CD4-positive, alpha-beta T cell (primary cell): ENCODE measurements around the gene DAAM1. TPM values are rescaled to one million over a fixed set of nuclear protein-coding genes. Genes with fewer than 3 reads are reported as not detected.

ENCODE experiments used
- ATAC-seq: fragments of 200-7000 bp; cut with Tn5 transposase; one replicate; pipeline ENCODE4 v1.10.0; 2022; ENCODE audit warnings: mild to moderate bottlenecking; ENCODE audit not compliant: poor library complexity
- CTCF ChIA-PET: fragments of 350-600 bp; sonication (Branson Sonifier 250); formaldehyde crosslinking; loops from one replicate; lab custom pipeline; 2021; ENCODE audit warnings: antibody characterized with exemption, inconsistent platforms; lab: Charles Lee
- POLR2A ChIA-PET: fragments of 350-600 bp; sonication (Branson Sonifier 250); formaldehyde crosslinking; loops from one replicate; lab custom pipeline; 2021; ENCODE audit warnings: antibody characterized with exemption, inconsistent platforms; lab: Charles Lee
- DNase-seq, 14 experiments: peaks; one replicate each; pipeline ENCODE4 v3.0.0-alpha.2; 2013 to 2020; ENCODE audit warnings: mixed read lengths in 2 of 14
- H3K27ac ChIP-seq, 2 donors: one replicate each; pipeline versions ENCODE4 v1.5.1 to v1.7.0; 2013; ENCODE audit warnings: low read length in 2 of 2, low read depth in 1 of 2, mild to moderate bottlenecking in 1 of 2
- H3K27me3 ChIP-seq, 2 experiments: 1 replicate in 1 of 2; 2 replicates in 1 of 2; pipeline versions ENCODE4 v1.6.1 to v1.7.0; 2013; ENCODE audit warnings: low read length in 2 of 2, control low read depth in 1 of 2, mild to moderate bottlenecking in 1 of 2, moderate library complexity in 1 of 2; ENCODE audit not compliant: insufficient read depth in 2 of 2, control insufficient read depth in 1 of 2
- H3K36me3 ChIP-seq: one replicate; pipeline ENCODE4 v1.6.1; 2013; ENCODE audit warnings: low read length, control low read depth; ENCODE audit not compliant: insufficient read depth
- H3K4me1 ChIP-seq: one replicate; pipeline ENCODE4 v1.6.1; 2013; ENCODE audit warnings: low read length, control low read depth; ENCODE audit not compliant: insufficient read depth
- H3K4me3 ChIP-seq: one replicate; pipeline ENCODE4 v1.5.1; 2013; ENCODE audit warnings: mild to moderate bottlenecking, low read length, moderate library complexity
- H3K9me3 ChIP-seq, 2 experiments: 1 replicate in 1 of 2; 2 replicates in 1 of 2; pipeline versions ENCODE4 v1.6.1 to v1.7.0; 2013; ENCODE audit warnings: low read length in 2 of 2, mild to moderate bottlenecking in 2 of 2, control low read depth in 1 of 2, moderate library complexity in 1 of 2; ENCODE audit not compliant: control insufficient read depth in 1 of 2, insufficient read depth in 1 of 2
- H3K27ac Mint-ChIP-seq: one replicate; pipeline ENCODE4 v1.8.0; 2020; ENCODE audit warnings: mixed read lengths
- H3K27me3 Mint-ChIP-seq: one replicate; pipeline ENCODE4 v1.8.0; 2021; ENCODE audit warnings: mixed read lengths
- H3K36me3 Mint-ChIP-seq: one replicate; pipeline ENCODE4 v1.8.0; 2021; ENCODE audit warnings: low read depth, mixed read lengths
- H3K4me1 Mint-ChIP-seq: one replicate; pipeline ENCODE4 v1.8.0; 2021; ENCODE audit warnings: low read depth, mixed read lengths
- H3K4me3 Mint-ChIP-seq: one replicate; pipeline ENCODE4 v1.8.0; 2020; ENCODE audit warnings: mild to moderate bottlenecking, mixed read lengths
- H3K9me3 Mint-ChIP-seq: one replicate; pipeline ENCODE4 v1.8.0; 2020; ENCODE audit warnings: mixed read lengths
- CTCF ChIP-seq: fragments of 200-600 bp; IDR thresholded peaks from one replicate; pipeline ENCODE4 v1.8.0; 2022; ENCODE audit warnings: antibody characterized with exemption, mild to moderate bottlenecking
- intact Hi-C, 2 experiments: fragments of 100-400 bp; cut with DNase I in 1 of 2; cut with micrococcal nuclease in 1 of 2; formaldehyde crosslinking; loops; one replicate each; pipeline versions ENCODE4 v1.15.1 to v1.9.0; 2023 to 2025; cut with DNase I, micrococcal nuclease
- total RNA-seq, 174 experiments: library from RNA in 2 of 174; stranded (reverse) in 2 of 174; gene quantifications; one replicate each; pipeline ENCODE4 v1.2.3 and lab custom pipeline; 2021 to 2026

DAAM1 gene
- total RNA-seq, 2 experiments from 2014 or later, result 7.4 to 8.8 TPM

- POLR2A ChIA-PET, result interaction anchor here (0.6 kb wide), 1 partner anchor 51 kb away, joined by 4 read pairs; no protein-coding TSS in a partner anchor
- H3K36me3 ChIP-seq, result no peaks in the 10 kb centered on the region
- Mint-ChIP-seq H3K4me3 (no peak overlapping the region), H3K4me1 (peaks cover 9% of the 10 kb centered on the region), H3K36me3 (no peaks in the 10 kb centered on the region), H3K9me3 (no peaks in the 10 kb centered on the region), H3K27me3 (no peaks in the 10 kb centered on the region), H3K27ac (no peak overlapping the region)
- H3K4me3 ChIP-seq, result no peak overlapping the region
- intact Hi-C loops, result loop anchor here in 1 of 2 experiments (10.0 kb wide), 1 partner anchor 1789 kb away; the partner anchor contains the start of genes SLC38A6 and TRMT5
- DNase-seq (no peak), ATAC-seq (no peak)
- no peak overlapping the region for H3K27ac ChIP-seq
- no peaks in the 10 kb centered on the region for H3K27me3 ChIP-seq
- TF ChIP-seq CTCF, result no peak
- CTCF ChIA-PET, result no interaction called here
- H3K9me3 ChIP-seq, result no peaks in the 10 kb centered on the region
- H3K4me1 ChIP-seq, result no peaks in the 10 kb centered on the region
Measured at GRCh38 chr14:59195912-59196311, 7.4 kb downstream of the DAAM1 start.

GRCh38 chr14:59197695-59198262, 9.3 kb downstream of the DAAM1 start:
- H3K9me3 ChIP-seq, result no peaks in the 10 kb centered on the region
- POLR2A ChIA-PET, result no interaction called here
- H3K27me3 Mint-ChIP-seq, result no peaks in the 10 kb centered on the region
- H3K4me3 ChIP-seq, result no peak overlapping the region
- CTCF ChIA-PET, result interaction anchor here (0.7 kb wide), 1 partner anchor 47 kb away, joined by 4 read pairs; no protein-coding TSS in a partner anchor
- H3K27ac Mint-ChIP-seq, result no peak overlapping the region
- no peaks in the 10 kb centered on the region for H3K9me3 Mint-ChIP-seq
- intact Hi-C loops, result loop anchor here in 1 of 2 experiments (2.0 to 10.0 kb wide), 2 partner anchors 19 to 1787 kb away; partner anchors contain the start of genes SLC38A6 and TRMT5
- H3K27me3 ChIP-seq, result no peaks in the 10 kb centered on the region
- H3K27ac ChIP-seq, result no peak overlapping the region
- no peak overlapping the region for H3K4me3 Mint-ChIP-seq
- H3K4me1 ChIP-seq, result peaks cover 3% of the 10 kb centered on the region
- DNase-seq, result no peak
- H3K4me1 Mint-ChIP-seq, result peaks cover 12% of the 10 kb centered on the region
- ATAC-seq, result no peak
- no peak for TF ChIP-seq CTCF
- H3K36me3 Mint-ChIP-seq, result no peaks in the 10 kb centered on the region
- no peaks in the 10 kb centered on the region for H3K36me3 ChIP-seq

- H3K27ac Mint-ChIP-seq, result no peak overlapping the region
- TF ChIP-seq CTCF, result no peak
Measured at GRCh38 chr14:59199205-59199604, 10.7 kb downstream of the DAAM1 start.

More at GRCh38 chr14:59199205-59199604, 10.7 kb downstream of the DAAM1 start:
- peaks cover 6% of the 10 kb centered on the region for H3K4me1 Mint-ChIP-seq
- DNase-seq, result no peak
- CTCF ChIA-PET, result no interaction called here
- H3K4me3 Mint-ChIP-seq, result no peak overlapping the region
- POLR2A ChIA-PET, result no interaction called here
- intact Hi-C loops, result loop anchor here in 1 of 2 experiments (2.0 to 10.0 kb wide), 2 partner anchors 20 to 1786 kb away; partner anchors contain the start of genes SLC38A6 and TRMT5
- peaks cover 3% of the 10 kb centered on the region for H3K4me1 ChIP-seq
- H3K9me3 Mint-ChIP-seq, result no peaks in the 10 kb centered on the region
- no peaks in the 10 kb centered on the region for H3K36me3 ChIP-seq
- no peaks in the 10 kb centered on the region for H3K36me3 Mint-ChIP-seq
- no peak overlapping the region for H3K4me3 ChIP-seq
- no peak for ATAC-seq
- H3K9me3 ChIP-seq, result no peaks in the 10 kb centered on the region
- no peaks in the 10 kb centered on the region for H3K27me3 ChIP-seq
- no peak overlapping the region for H3K27ac ChIP-seq
- no peaks in the 10 kb centered on the region for H3K27me3 Mint-ChIP-seq
